ENCODE results near the gene KITLG. TPM values are rescaled to one million over a fixed set of nuclear protein-coding genes. Genes with fewer than 3 reads are reported as not detected.

KITLG gene
- total RNA-seq, 1 experiment from 2014 or later, result 11.7 TPM

DNA sequence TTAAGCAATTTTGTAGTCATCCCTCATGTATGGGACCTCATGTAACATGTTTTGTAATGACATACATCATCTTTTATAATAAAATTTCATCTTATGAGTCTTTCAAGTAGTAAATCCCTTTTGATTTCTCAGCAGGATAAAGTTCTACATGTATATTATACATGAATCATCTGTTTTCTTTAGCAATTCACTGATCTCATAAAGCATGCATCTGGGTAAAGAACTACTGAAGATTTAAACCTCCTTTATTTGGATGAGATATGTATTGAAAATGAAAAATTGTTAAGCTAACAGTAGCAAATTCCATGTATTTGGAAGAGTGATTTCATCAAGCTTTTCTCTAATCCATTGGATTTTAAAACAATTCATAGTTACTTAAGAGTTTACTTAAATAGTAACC, 126.9 kb downstream of the KITLG start:
- Mint-ChIP-seq H3K9me3 (no peaks in the 10 kb centered on the region), H3K4me1 (peaks cover 6 to 7% of the 10 kb centered on the region in 2 experiments), H3K4me3 (no peak overlapping the region), H3K27me3 (ENCODE audit: low read depth) (no peaks in the 10 kb centered on the region), H3K27ac (no peak overlapping the region), H3K36me3 (ENCODE audit: insufficient read depth in 1 of 3, low read depth in 3 of 3) (peaks cover 0 to 4% (median 0%) of the 10 kb centered on the region in 3 experiments; a peak in 1 of 7 replicates)
- Histone ChIP-seq H3K27me3 (ENCODE audit: insufficient read depth, low read length) (no peaks in the 10 kb centered on the region), H4K91ac (ENCODE audit: insufficient read length, low read depth, low read length) (no peak overlapping the region), H3K4me1 (ENCODE audit: insufficient read depth, low read length) (no peaks in the 10 kb centered on the region), H3K9me3 (ENCODE audit: control insufficient read depth, low read depth, low read length) (no peaks in the 10 kb centered on the region), H3K23ac (ENCODE audit: insufficient read length, low read depth, low read length) (no peak overlapping the region), H2AK5ac (ENCODE audit: insufficient read length, low read length) (no peak overlapping the region), H3K56ac (ENCODE audit: insufficient read length, low read depth, low read length) (no peak overlapping the region), H3K18ac (ENCODE audit: insufficient read length, low read depth, low read length) (no peak overlapping the region), H3K9ac (ENCODE audit: extremely low read depth, insufficient read length, low read length) (no peak overlapping the region), H4K5ac (ENCODE audit: insufficient read length, low read depth, low read length) (no peak overlapping the region), H2BK12ac (ENCODE audit: insufficient read length, low read depth, low read length) (no peak overlapping the region), H3K4ac (ENCODE audit: low read depth, low read length) (no peak overlapping the region), H3K79me2 (ENCODE audit: insufficient read depth, low read length) (no peaks in the 10 kb centered on the region), H4K8ac (replicated peaks; ENCODE audit: insufficient read length, low read depth, low read length) (no peak overlapping the region), H3T11ph (ENCODE audit: low read length) (no peak overlapping the region), H3K4me2 (ENCODE audit: insufficient read depth, insufficient read length, low read length) (no peak overlapping the region), H3K14ac (ENCODE audit: insufficient read depth, low read length) (no peak overlapping the region), H2BK15ac (ENCODE audit: low read depth, low read length) (no peak overlapping the region), H2BK5ac (ENCODE audit: insufficient read length, low read length) (no peak overlapping the region), H3K27ac (ENCODE audit: insufficient read length, low read depth, low read length) (no peak overlapping the region), H4K20me1 (ENCODE audit: control insufficient read depth, insufficient read depth, insufficient read length) (no peaks in the 10 kb centered on the region), H2AFZ (ENCODE audit: low read length) (no peak overlapping the region), H3K23me2 (ENCODE audit: insufficient read length, low read depth, low read length, poor library complexity, severe bottlenecking) (no peaks in the 10 kb centered on the region), H2BK20ac (ENCODE audit: low read depth, low read length, poor library complexity, severe bottlenecking) (no peak overlapping the region), H2BK120ac (ENCODE audit: low read depth, low read length, poor library complexity, severe bottlenecking) (no peak overlapping the region), H3K79me1 (ENCODE audit: insufficient read depth, low read depth, low read length, poor library complexity, severe bottlenecking) (no peaks in the 10 kb centered on the region)
- no peak for DNase-seq
- TF ChIP-seq CTCF (conservative IDR thresholded peaks at IDR 0.05), result no peak

All from H9 (cell line).